IMR-90 (cell line): Measurements from ENCODE around the gene MT1E. TPM values are rescaled to one million over a fixed set of nuclear protein-coding genes. Genes with fewer than 3 reads are reported as not detected.
A peak's percentile ranks its signal among the peaks of the same experiment; 100 is the strongest.

ENCODE experiments used
- ATAC-seq: fragments of 200-7000 bp; cut with Tn5 transposase; 2 replicates; pipeline ENCODE4 v1.9.1; 2020; ENCODE audit warnings: low read depth, mild to moderate bottlenecking, moderate library complexity
- BruUV-seq: library from RNA; stranded (reverse); fragments of 400-500 nt; replicated peaks from 2 replicates; lab custom pipeline; 2021; lab: Mats Ljungman, UMichigan
- CTCF ChIA-PET: fragments of 300-600 bp; formaldehyde crosslinking; extraction: SDS; loops from one replicate; lab custom pipeline; 2021; ENCODE audit warnings: antibody characterized with exemption; lab: Yijun Ruan, JAX
- POLR2A ChIA-PET: fragments of 300-600 bp; sonication (Branson Sonifier 250); formaldehyde crosslinking; loops from one replicate; lab custom pipeline; 2022; ENCODE audit warnings: antibody characterized with exemption; ENCODE audit not compliant: unreplicated experiment; lab: Charles Lee
- DNase-seq: peaks from one replicate; pipeline ENCODE4 v3.0.0; 2013
- H2AFZ ChIP-seq: replicated peaks from 2 replicates; pipeline ENCODE3; 2013; ENCODE audit warnings: low read length, mild to moderate bottlenecking; ENCODE audit not compliant: poor library complexity
- H2AK5ac ChIP-seq: 2 replicates; pipeline ENCODE4 v1.6.1; 2013; ENCODE audit warnings: low read depth, low read length, inconsistent platforms
- H2AK9ac ChIP-seq: replicated peaks from 2 replicates; pipeline ENCODE3; 2013; ENCODE audit warnings: mild to moderate bottlenecking, low read depth, low read length, moderate library complexity; ENCODE audit not compliant: poor library complexity
- H2BK120ac ChIP-seq: 2 replicates; pipeline ENCODE4 v1.6.1; 2013; ENCODE audit warnings: low read depth, low read length, inconsistent platforms
- H2BK15ac ChIP-seq: 3 replicates; pipeline ENCODE4 v1.6.1; 2013; ENCODE audit warnings: low read depth, low read length, inconsistent platforms
- H2BK20ac ChIP-seq: 2 replicates; pipeline ENCODE4 v1.6.1; 2013; ENCODE audit warnings: low read depth, mild to moderate bottlenecking, inconsistent platforms, low read length, moderate library complexity
- H2BK5ac ChIP-seq: 2 replicates; pipeline ENCODE4 v1.6.1; 2013; ENCODE audit warnings: mild to moderate bottlenecking, low read depth, low read length, inconsistent platforms; ENCODE audit not compliant: poor library complexity, severe bottlenecking
- H3K14ac ChIP-seq: replicated peaks from 2 replicates; pipeline ENCODE4 v1.6.1; 2013; ENCODE audit warnings: low read depth, low read length, inconsistent platforms
- H3K18ac ChIP-seq: 2 replicates; pipeline ENCODE4 v1.6.1; 2013; ENCODE audit warnings: low read depth, low read length, control low read depth
- H3K23ac ChIP-seq: 2 replicates; pipeline ENCODE4 v1.6.1; 2013; ENCODE audit warnings: low read depth, low read length, inconsistent platforms
- H3K27ac ChIP-seq: 2 replicates; pipeline ENCODE4 v1.5.1; 2013; ENCODE audit warnings: mild to moderate bottlenecking, control low read depth, low read length; ENCODE audit not compliant: insufficient read depth
- H3K27me3 ChIP-seq: 2 replicates; pipeline ENCODE4 v1.6.1; 2013; ENCODE audit warnings: low read length; ENCODE audit not compliant: control insufficient read depth, insufficient read depth
- H3K36me3 ChIP-seq: 2 replicates; pipeline ENCODE4 v1.6.1; 2013; ENCODE audit warnings: low read length, mixed read lengths; ENCODE audit not compliant: control insufficient read depth, insufficient read depth
- H3K4ac ChIP-seq: 2 replicates; pipeline ENCODE4 v1.6.1; 2013; ENCODE audit warnings: low read depth, low read length, inconsistent platforms
- H3K4me1 ChIP-seq: 2 replicates; pipeline ENCODE4 v1.6.1; 2013; ENCODE audit warnings: low read length, mixed read lengths; ENCODE audit not compliant: control insufficient read depth, insufficient read depth
- H3K4me2 ChIP-seq: 2 replicates; pipeline ENCODE4 v1.6.1; 2013; ENCODE audit warnings: low read depth, mild to moderate bottlenecking, control low read depth, low read length, moderate library complexity
- H3K4me3 ChIP-seq: 2 replicates; pipeline ENCODE4 v1.5.1; 2013; ENCODE audit warnings: low read depth, mild to moderate bottlenecking, control low read depth, low read length, moderate library complexity; ENCODE audit not compliant: insufficient read depth
- H3K56ac ChIP-seq: 2 replicates; pipeline ENCODE4 v1.6.1; 2013; ENCODE audit warnings: low read length, inconsistent platforms; ENCODE audit not compliant: insufficient read depth; ENCODE audit errors: extremely low read depth
- H3K79me1 ChIP-seq, 2 experiments: 2 replicates each; pipeline ENCODE4 v1.6.1; 2013; ENCODE audit warnings: low read length in 2 of 2, inconsistent platforms in 1 of 2, low read depth in 1 of 2
- H3K9ac ChIP-seq: 2 replicates; pipeline ENCODE4 v1.6.1; 2013; ENCODE audit warnings: low read depth, low read length, control low read depth
- H3K9me1 ChIP-seq: 2 replicates; pipeline ENCODE4 v1.6.1; 2013; ENCODE audit warnings: low read length, inconsistent platforms; ENCODE audit not compliant: insufficient read depth
- H3K9me3 ChIP-seq: 2 replicates; pipeline ENCODE4 v1.6.1; 2013; ENCODE audit warnings: low read length; ENCODE audit not compliant: control insufficient read depth, insufficient read depth
- H4K20me1 ChIP-seq: 2 replicates; pipeline ENCODE4 v1.6.1; 2013; ENCODE audit warnings: low read length, inconsistent platforms; ENCODE audit not compliant: insufficient read depth
- H4K5ac ChIP-seq: 2 replicates; pipeline ENCODE4 v1.6.1; 2013; ENCODE audit warnings: mild to moderate bottlenecking, low read depth, low read length, control low read depth
- H4K8ac ChIP-seq, 2 experiments: 2 replicates each; pipeline ENCODE4 v1.6.1; 2013; ENCODE audit warnings: low read depth in 2 of 2, low read length in 2 of 2, control low read depth in 1 of 2, inconsistent platforms in 1 of 2
- H4K91ac ChIP-seq: 2 replicates; pipeline ENCODE4 v1.6.1; 2013; ENCODE audit warnings: low read depth, low read length, inconsistent platforms; ENCODE audit not compliant: insufficient read depth
- CEBPB ChIP-seq: IDR thresholded peaks from 2 replicates; pipeline ENCODE4 v1.6.1; 2012; ENCODE audit warnings: low read depth, low read length, improper control_type of control experiment
- MXI1 ChIP-seq: IDR thresholded peaks from 2 replicates; pipeline ENCODE4 v1.6.1; 2012; ENCODE audit warnings: low read depth, mild to moderate bottlenecking, low read length, moderate library complexity, borderline replicate concordance
- RFX5 ChIP-seq: IDR thresholded peaks from 2 replicates; pipeline ENCODE4 v1.8.0; 2012; ENCODE audit warnings: low read depth, mild to moderate bottlenecking, low read length, moderate library complexity
- SMC3 ChIP-seq: fragments of 150-350 bp; IDR thresholded peaks from 2 replicates; pipeline ENCODE4 v1.6.1; 2016; ENCODE audit warnings: low read depth, mild to moderate bottlenecking, antibody characterized with exemption, low read length, moderate library complexity
- WGBS, 2 experiments: methylation state at CpG; one replicate each; pipeline versions ENCODE4 v1.1.5 to v1.1.7; 2013; ENCODE audit warnings: missing lambda C conversion rate in 2 of 2; ENCODE audit not compliant: insufficient read length in 1 of 2; ENCODE audit errors: extremely low coverage in 2 of 2; 5-methylcytosine and 5-hydroxymethylcytosine counted together
- dilution Hi-C: fragments of 300-500 bp; cut with HindIII; formaldehyde crosslinking; loops from one replicate; pipeline ENCODE4 v1.14.3; 2018; ENCODE audit warnings: low sequenced_read_pairs; ENCODE audit not compliant: unreplicated experiment
- in situ Hi-C: fragments of 300-500 bp; cut with MboI; formaldehyde crosslinking; loops from 3 replicates; pipeline ENCODE4 v1.14.3; 2019; ENCODE audit warnings: low sequenced_read_pairs, inconsistent platforms, mixed read lengths
- intact Hi-C: fragments of 100-400 bp; cut with micrococcal nuclease; formaldehyde crosslinking; loops from 2 replicates; pipeline ENCODE4 v1.10.0; 2022
- polyA plus RNA-seq, 3 experiments: library from polyadenylated mRNA; depleted of rRNA; stranded (reverse); fragments of >200 nt; gene quantifications; 2 replicates each; pipeline ENCODE4 v1.2.3, GENCODE V29; 2012; ENCODE audit warnings: low replicate concordance in 1 of 3
- total RNA-seq: library from RNA; depleted of rRNA; stranded (reverse); fragments of >200 nt; gene quantifications from 2 replicates; pipeline ENCODE4 v1.2.3, GENCODE V29; 2012

MT1E gene
- total and polyA plus RNA-seq, 2 of the 4 experiments (the other 2 are of a cell fraction), result 137 to 821 TPM

GRCh38 chr16:56641166-56641565 is 15.6 kb downstream of the MT1E start:
- H2AFZ ChIP-seq, result no peak overlapping the region
- no peak overlapping the region for H2BK20ac ChIP-seq
- H4K20me1 ChIP-seq, result no peaks in the 10 kb centered on the region
- H3K79me1 ChIP-seq, result no peaks in the 10 kb centered on the region
- H3K36me3 ChIP-seq, result no peaks in the 10 kb centered on the region
- no CpG with 5 or more reads among the region's 2 CpGs for WGBS, 2 experiments
- H3K27ac ChIP-seq, result no peak overlapping the region
- H4K91ac ChIP-seq, result no peak overlapping the region
- in situ Hi-C loops (no loop called here), intact Hi-C loops (no loop called here), dilution Hi-C loops (no loop called here)
- no peak overlapping the region for H4K5ac ChIP-seq
- no peak overlapping the region for H3K4me2 ChIP-seq
- no peak overlapping the region for H2BK15ac ChIP-seq
- CTCF ChIA-PET, result no interaction called here
- POLR2A ChIA-PET, result interaction anchor here (0.8 kb wide), 1 partner anchor 11 kb away, joined by 3 read pairs; no protein-coding TSS in a partner anchor
- H2AK5ac ChIP-seq, result no peak overlapping the region
- H3K18ac ChIP-seq, result no peak overlapping the region
- no peak overlapping the region for H2BK120ac ChIP-seq
- H3K56ac ChIP-seq, result no peak overlapping the region
- no peak overlapping the region for H3K4me3 ChIP-seq
- no TSS peak for BruUV-seq
- ATAC-seq (no peak), DNase-seq (no peak)
- H4K8ac ChIP-seq, result no peak overlapping the region
- H3K4me1 ChIP-seq, result no peaks in the 10 kb centered on the region; the same call in 1 of the 2 replicates
- H3K9me1 ChIP-seq, result no peaks in the 10 kb centered on the region
- H3K9ac ChIP-seq, result no peak overlapping the region
- H3K23ac ChIP-seq, result no peak overlapping the region
- H2BK5ac ChIP-seq, result no peak overlapping the region
- no peak overlapping the region for H3K14ac ChIP-seq
- H2AK9ac ChIP-seq, result no peak overlapping the region
- H3K9me3 ChIP-seq, result 0 out of 2 replicates have a peak, but pooled peaks cover 1% of the 10 kb centered on the region
- H3K27me3 ChIP-seq, result peaks cover 89% of the 10 kb centered on the region
- TF ChIP-seq CEBPB (peak; percentile 45; the same call in 1 of the 2 replicates), RFX5 (no peak), MXI1 (no peak), SMC3 (no peak)
- no peak overlapping the region for H3K4ac ChIP-seq
